ENCODE data around the gene PAGR1. TPM values are rescaled to one million over a fixed set of nuclear protein-coding genes. Genes with fewer than 3 reads are reported as not detected.

Gene PAGR1
- total and polyA plus RNA-seq, 2 of the 4 experiments (the other 2 are of a cell fraction): 10.6 to 22.1 TPM

- Histone ChIP-seq H2AK9ac (replicated peaks; ENCODE audit: low read depth, low read length, poor library complexity) (no peak overlapping the region), H3K27me3 (ENCODE audit: control insufficient read depth, insufficient read depth, low read length) (no peaks in the 10 kb centered on the region), H4K91ac (ENCODE audit: insufficient read depth, low read depth, low read length) (no peak overlapping the region), H3K4me2 (ENCODE audit: low read depth, low read length) (no peak overlapping the region), H3K27ac (ENCODE audit: insufficient read depth, low read length) (no peak overlapping the region), H3K36me3 (ENCODE audit: control insufficient read depth, insufficient read depth, low read length) (peaks cover 81% of the 10 kb centered on the region), H2BK20ac (ENCODE audit: low read depth, low read length) (no peak overlapping the region), H3K79me1 (ENCODE audit: low read depth in 1 of 2, low read length in 2 of 2) (peaks cover 0 to 37% of the 10 kb centered on the region in 2 experiments; a peak in 1 of 4 replicates), H2BK15ac (ENCODE audit: low read depth, low read length) (no peak overlapping the region), H3K18ac (ENCODE audit: low read depth, low read length) (no peak overlapping the region), H3K4me3 (ENCODE audit: insufficient read depth, low read depth, low read length) (no peak overlapping the region), H3K23ac (ENCODE audit: low read depth, low read length) (no peak overlapping the region), H2AFZ (replicated peaks; ENCODE audit: low read length, poor library complexity) (peak overlapping the region; percentile 3), H4K20me1 (ENCODE audit: insufficient read depth, low read length) (no peaks in the 10 kb centered on the region; the same call in 1 of the 2 replicates), H2BK120ac (ENCODE audit: low read depth, low read length) (no peak overlapping the region), H2AK5ac (ENCODE audit: low read depth, low read length) (no peak overlapping the region), H3K9me1 (ENCODE audit: insufficient read depth, low read length) (no peaks in the 10 kb centered on the region), H3K9me3 (ENCODE audit: control insufficient read depth, insufficient read depth, low read length) (no peaks in the 10 kb centered on the region), H2BK5ac (ENCODE audit: low read depth, low read length, poor library complexity, severe bottlenecking) (no peak overlapping the region), H3K14ac (replicated peaks; ENCODE audit: low read depth, low read length) (no peak overlapping the region), H4K8ac (ENCODE audit: low read depth in 2 of 2, low read length in 2 of 2) (no peak overlapping the region), H3K4ac (ENCODE audit: low read depth, low read length) (no peak overlapping the region), H4K5ac (ENCODE audit: low read depth, low read length) (no peak overlapping the region), H3K4me1 (ENCODE audit: control insufficient read depth, insufficient read depth, low read length) (no peaks in the 10 kb centered on the region; the same call in none of the 2 replicates), H3K9ac (ENCODE audit: low read depth, low read length) (no peak overlapping the region), H3K56ac (ENCODE audit: extremely low read depth, insufficient read depth, low read length) (no peak overlapping the region)
- CTCF ChIA-PET: no interaction called here
- ATAC-seq (ENCODE audit: low read depth) (0 out of 2 replicates have a peak, but pooled peaks have one; percentile 29), DNase-seq (no peak)
- dilution Hi-C loops (cut with HindIII; ENCODE audit: low sequenced_read_pairs, unreplicated experiment) (no loop called here), intact Hi-C loops (cut with micrococcal nuclease) (no loop called here), in situ Hi-C loops (cut with MboI; ENCODE audit: low sequenced_read_pairs) (no loop called here)
- POLR2A ChIA-PET (ENCODE audit: unreplicated experiment): no interaction called here
- BruUV-seq (replicated peaks): no TSS peak
- WGBS, 2 experiments (ENCODE audit: extremely low coverage in 2 of 2, insufficient read length in 1 of 2): 85% methylated on average over 7 of the region's 9 CpGs; no CpG with 5 or more reads in 1 of the 2 experiments
- TF ChIP-seq RFX5 (IDR thresholded peaks at IDR 0.05; ENCODE audit: low read depth, low read length): no peak
- TF ChIP-seq CEBPB (IDR thresholded peaks at IDR 0.05; ENCODE audit: low read depth, low read length): no peak
- TF ChIP-seq BHLHE40 (IDR thresholded peaks at IDR 0.05; ENCODE audit: low read depth, low read length): no peak
- TF ChIP-seq MAFK (IDR thresholded peaks at IDR 0.05; ENCODE audit: low read depth, low read length): no peak
- no peak for TF ChIP-seq CHD1 (IDR thresholded peaks at IDR 0.05; ENCODE audit: low read depth, low read length)
- no peak for TF ChIP-seq MAZ (IDR thresholded peaks at IDR 0.05; ENCODE audit: borderline replicate concordance, low read depth, low read length)
- TF ChIP-seq SMC3 (IDR thresholded peaks at IDR 0.05; ENCODE audit: low read depth, low read length): no peak
- no peak for TF ChIP-seq POLR2A (IDR thresholded peaks at IDR 0.05; ENCODE audit: low read depth, low read length)
- TF ChIP-seq FOS (IDR thresholded peaks at IDR 0.05; ENCODE audit: low read depth, low read length): no peak
- TF ChIP-seq RAD21 (IDR thresholded peaks at IDR 0.05; ENCODE audit: low read length): no peak
- TF ChIP-seq MXI1 (IDR thresholded peaks at IDR 0.05; ENCODE audit: borderline replicate concordance, low read depth, low read length): no peak
Measured at GRCh38 chr16:29842732-29843346, 26.9 kb downstream of the PAGR1 start.
